ENCODE measurements around the gene PRRT1. TPM values are rescaled to one million over a fixed set of nuclear protein-coding genes. Genes with fewer than 3 reads are reported as not detected.
"Not testable (repeated sequence)": the region's sequence is repeated elsewhere in the genome, so short reads cannot be mapped to it uniquely, and the experiment has no call there.

PRRT1 gene
- total and polyA plus RNA-seq, 10 donors: 0.28 to 2.3 (median 1.1) TPM

GRCh38 chr6:32146687-32147086, 5.1 kb downstream of the PRRT1 start:
- H3K4me3 ChIP-seq: no peak overlapping the region
- H3K9me3 ChIP-seq: no peaks in the 10 kb centered on the region
- intact Hi-C loops (cut with DNase I; ENCODE audit: low total_unique reads): no loop called here
- WGBS, 5 donors: 55 to 59% (median 57%) methylated on average over 4 of the region's 4 CpGs
- H3K27ac ChIP-seq: no peak overlapping the region
- DNase-seq: no peak
- H3K4me1 ChIP-seq: peaks cover 0 to 39% (median 16%) of the 10 kb centered on the region in 6 donors
- no peaks in the 10 kb centered on the region for H3K36me3 ChIP-seq
- H3K27me3 ChIP-seq (replicated peaks in 1 of 7): peaks cover 0 to 53% (median 39%) of the 10 kb centered on the region in 7 donors
- no peak for TF ChIP-seq POLR2A (IDR thresholded peaks at IDR 0.05)
- no peak for TF ChIP-seq CTCF (IDR thresholded peaks at IDR 0.05 in 8 of 11, conservative IDR thresholded peaks at IDR 0.05 in 3 of 11)
- TF ChIP-seq POLR2AphosphoS5 (IDR thresholded peaks at IDR 0.05): no peak

DNA sequence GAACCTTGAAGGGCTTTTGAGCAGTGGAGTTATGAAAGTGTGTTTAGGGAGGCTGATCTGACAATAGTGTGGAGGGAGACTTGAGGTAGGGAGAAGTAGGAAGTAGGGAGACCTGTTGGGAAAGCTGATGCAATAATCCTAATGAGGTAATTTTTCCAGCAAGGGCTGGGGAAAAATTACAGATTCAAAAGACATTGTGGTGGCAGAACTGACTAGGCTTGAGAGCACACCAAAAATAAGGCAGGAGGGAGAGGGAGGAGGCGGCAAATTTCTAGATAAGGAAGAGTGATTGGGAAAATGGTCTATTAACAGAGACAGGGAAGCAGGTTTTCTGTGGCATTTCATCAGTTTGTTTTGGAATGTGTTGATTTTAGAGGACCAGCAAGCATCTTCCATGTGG, 5.5 kb downstream of the PRRT1 start:
- WGBS, 5 donors: 81 to 92% (median 89%) methylated on average over 1 of the region's 1 CpG
- intact Hi-C loops (cut with DNase I; ENCODE audit: low total_unique reads): no loop called here
- no peak overlapping the region for H3K27ac ChIP-seq
- no peak overlapping the region for H3K4me3 ChIP-seq
- H3K4me1 ChIP-seq: peaks cover 0 to 35% (median 16%) of the 10 kb centered on the region in 6 donors
- no peak for DNase-seq
- H3K36me3 ChIP-seq: no peaks in the 10 kb centered on the region
- no peak for TF ChIP-seq POLR2AphosphoS5 (IDR thresholded peaks at IDR 0.05)
- TF ChIP-seq CTCF (IDR thresholded peaks at IDR 0.05 in 8 of 11, conservative IDR thresholded peaks at IDR 0.05 in 3 of 11): no peak
- TF ChIP-seq POLR2A (IDR thresholded peaks at IDR 0.05): no peak
- H3K9me3 ChIP-seq: no peaks in the 10 kb centered on the region
- H3K27me3 ChIP-seq (replicated peaks in 1 of 7): peaks cover 0 to 49% (median 36%) of the 10 kb centered on the region in 7 donors

DNA sequence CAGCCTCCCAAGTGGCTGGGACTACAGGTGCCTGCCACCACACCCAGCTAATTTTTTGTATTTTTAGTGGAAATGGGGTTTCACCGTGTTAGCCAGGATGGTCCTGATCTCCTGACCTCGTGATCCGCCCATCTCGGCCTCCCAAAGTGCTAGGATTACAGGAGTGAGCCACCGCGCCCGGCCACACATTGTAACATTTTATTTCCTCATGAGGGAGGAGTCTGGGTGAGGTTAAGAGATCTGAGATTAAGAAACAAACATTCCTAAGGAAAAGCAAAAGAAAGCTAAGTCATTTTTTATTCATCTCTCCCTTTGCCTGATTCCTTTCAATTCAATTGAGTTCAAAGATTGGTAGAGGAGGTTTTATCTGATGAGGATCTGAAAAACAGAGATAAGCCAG, 7.5 kb downstream of the PRRT1 start:
- H3K36me3 ChIP-seq; DNase-seq; H3K9me3 ChIP-seq; intact Hi-C loops (cut with DNase I; ENCODE audit: low total_unique reads); H3K4me3 ChIP-seq; H3K27ac ChIP-seq: not testable (repeated sequence)
- Histone ChIP-seq H3K4me1 (peaks cover 0 to 14% (median 7%) of the 10 kb centered on the region in 6 donors), H3K27me3 (replicated peaks in 1 of 7) (peaks cover 0 to 28% (median 16%) of the 10 kb centered on the region in 7 donors)
- WGBS, 5 donors: 79 to 92% (median 87%) methylated on average over 7 of the region's 7 CpGs

- DNase-seq: no peak
- no peak overlapping the region for H3K4me3 ChIP-seq
- H3K36me3 ChIP-seq: no peaks in the 10 kb centered on the region
- no peak overlapping the region for H3K27ac ChIP-seq
- H3K27me3 ChIP-seq (replicated peaks in 1 of 7): no peaks in the 10 kb centered on the region
- WGBS, 5 donors: 55 to 88% (median 75%) methylated on average over 5 of the region's 5 CpGs
- no peaks in the 10 kb centered on the region for H3K9me3 ChIP-seq
- TF ChIP-seq CTCF (IDR thresholded peaks at IDR 0.05 in 8 of 11, conservative IDR thresholded peaks at IDR 0.05 in 3 of 11) (no peak), POLR2AphosphoS5 (IDR thresholded peaks at IDR 0.05) (no peak), POLR2A (IDR thresholded peaks at IDR 0.05) (no peak)
- intact Hi-C loops (cut with DNase I; ENCODE audit: low total_unique reads): no loop called here
- H3K4me1 ChIP-seq: no peaks in the 10 kb centered on the region
Measured at GRCh38 chr6:32140420-32141046, 11.2 kb downstream of the PRRT1 start.

Measured in spleen (tissue), 11 donors.